Measurements from ENCODE around the gene PHPT1.
A peak's percentile ranks its signal among the peaks of the same experiment; 100 is the strongest.
"Not testable (repeated sequence)": the region's sequence is repeated elsewhere in the genome, so short reads cannot be mapped to it uniquely, and the experiment has no call there.

Gene PHPT1

GRCh38 chr9:136849038-136849959, at the start of gene PHPT1:
Gene PHPT1 (plus strand): TSS chr9:136849409. CDS start chr9:136849431, 22 bp downstream.
- peak; percentile 99 for DNase-seq

GRCh38 chr9:136799854-136800657, 49.2 kb upstream of the PHPT1 start:
- peak; percentile 92 for DNase-seq

- DNase-seq = no peak
These were observed 46.9 kb upstream of the PHPT1 start for GRCh38 chr9:136802321-136802720.

- not testable (repeated sequence) for DNase-seq
These were observed 46.1 kb upstream of the PHPT1 start for GRCh38 chr9:136803009-136803550.

- DNase-seq = peak; percentile 62
These were observed 45.4 kb upstream of the PHPT1 start for GRCh38 chr9:136803551-136804508.

- no peak for DNase-seq
These were observed 44.6 kb upstream of the PHPT1 start for GRCh38 chr9:136804509-136805206.

GRCh38 chr9:136805207-136805740, 43.9 kb upstream of the PHPT1 start:
- DNase-seq = peak; percentile 47

- DNase-seq = no peak
These were observed 43.1 kb upstream of the PHPT1 start for GRCh38 chr9:136806067-136806466.

- DNase-seq = no peak
These were observed 42.5 kb upstream of the PHPT1 start for GRCh38 chr9:136806631-136807201.

GRCh38 chr9:136807281-136808074, 41.7 kb upstream of the PHPT1 start, which contains the start of gene RABL6:
Gene RABL6 (plus strand): TSS chr9:136807948. CDS start chr9:136808197, 249 bp downstream.
- DNase-seq = peak; percentile 79

- DNase-seq = no peak
These were observed 41.0 kb upstream of the PHPT1 start for GRCh38 chr9:136808075-136808805.

- DNase-seq = peak; percentile 17
These were observed 40.4 kb upstream of the PHPT1 start for GRCh38 chr9:136808806-136809158.

GRCh38 chr9:136814725-136815421, 34.3 kb upstream of the PHPT1 start:
- no peak for DNase-seq

GRCh38 chr9:136815422-136815782, 33.8 kb upstream of the PHPT1 start:
- no peak for DNase-seq

- DNase-seq = no peak
These were observed 28.0 kb upstream of the PHPT1 start for GRCh38 chr9:136820971-136821825.

- no peak for DNase-seq
These were observed 27.2 kb upstream of the PHPT1 start for GRCh38 chr9:136821826-136822544.

Measured in NCI-H82 (cell line).